Mesenchymal stem cell (in vitro differentiated cells and primary cell): ENCODE results near the gene JMJD8.

Experiments
- DNase-seq: peaks from one replicate; pipeline ENCODE4 v3.0.0-alpha.2; 2013
- H2AFZ ChIP-seq: one replicate; pipeline ENCODE4 v1.6.1; 2013; ENCODE audit warnings: low read depth, mild to moderate bottlenecking, control low read depth, inconsistent platforms, low read length, moderate library complexity
- H2AK5ac ChIP-seq: 2 replicates; pipeline ENCODE4 v1.6.1; 2013; ENCODE audit warnings: low read length, moderate library complexity, mild to moderate bottlenecking, inconsistent platforms; ENCODE audit not compliant: severe bottlenecking
- H2BK120ac ChIP-seq: one replicate; pipeline ENCODE4 v1.6.1; 2013; ENCODE audit warnings: low read depth, mild to moderate bottlenecking, inconsistent platforms, low read length, moderate library complexity
- H2BK12ac ChIP-seq, 2 experiments: one replicate each; pipeline ENCODE4 v1.6.1; 2013; ENCODE audit warnings: inconsistent platforms in 2 of 2, low read length in 2 of 2, mild to moderate bottlenecking in 2 of 2, moderate library complexity in 2 of 2, control low read depth in 1 of 2
- H2BK15ac ChIP-seq: one replicate; pipeline ENCODE4 v1.6.1; 2013; ENCODE audit warnings: mild to moderate bottlenecking, low read depth, inconsistent platforms; ENCODE audit not compliant: poor library complexity, severe bottlenecking
- H2BK5ac ChIP-seq: 2 replicates; pipeline ENCODE4 v1.6.1; 2013; ENCODE audit warnings: low read depth, mild to moderate bottlenecking, low read length, control low read depth, inconsistent platforms; ENCODE audit not compliant: poor library complexity, severe bottlenecking
- H3K14ac ChIP-seq, 2 experiments: one replicate each; pipeline ENCODE4 v1.6.1; 2013; ENCODE audit warnings: inconsistent platforms in 2 of 2, low read length in 2 of 2, control low read depth in 1 of 2, mild to moderate bottlenecking in 1 of 2, moderate library complexity in 1 of 2
- H3K18ac ChIP-seq, 2 experiments: one replicate each; pipeline ENCODE4 v1.6.1; 2013; ENCODE audit warnings: inconsistent platforms in 2 of 2, low read length in 2 of 2, control low read depth in 1 of 2, low read depth in 1 of 2, mild to moderate bottlenecking in 1 of 2
- H3K23ac ChIP-seq, 2 experiments: one replicate each; pipeline ENCODE4 v1.6.1; 2013; ENCODE audit warnings: inconsistent platforms in 2 of 2, low read length in 2 of 2, mild to moderate bottlenecking in 2 of 2, moderate library complexity in 2 of 2, control low read depth in 1 of 2
- H3K27ac ChIP-seq: 2 replicates; pipeline ENCODE4 v1.5.1; 2013; ENCODE audit warnings: mild to moderate bottlenecking, moderate library complexity, low read length, control low read depth, inconsistent platforms; ENCODE audit not compliant: poor library complexity, severe bottlenecking
- H3K27me3 ChIP-seq, 2 experiments: 2 replicates each; pipeline versions ENCODE4 v1.6.1 to v1.7.0; 2013; ENCODE audit warnings: low read length in 2 of 2, mild to moderate bottlenecking in 2 of 2, moderate library complexity in 2 of 2, control low read depth in 1 of 2, inconsistent platforms in 1 of 2; ENCODE audit not compliant: control insufficient read depth in 1 of 2, insufficient read depth in 1 of 2
- H3K36me3 ChIP-seq, 2 experiments: 2 replicates each; pipeline versions ENCODE4 v1.6.1 to v1.7.0; 2013; ENCODE audit warnings: low read length in 2 of 2, control low read depth in 1 of 2, inconsistent platforms in 1 of 2, low read depth in 1 of 2, mild to moderate bottlenecking in 1 of 2; ENCODE audit not compliant: insufficient read depth in 2 of 2, control insufficient read depth in 1 of 2
- H3K4ac ChIP-seq, 2 experiments: one replicate each; pipeline ENCODE4 v1.6.1; 2013; ENCODE audit warnings: inconsistent platforms in 2 of 2, low read length in 2 of 2, mild to moderate bottlenecking in 2 of 2, moderate library complexity in 2 of 2, control low read depth in 1 of 2, low read depth in 1 of 2
- H3K4me1 ChIP-seq: 2 replicates; pipeline ENCODE4 v1.6.1; 2013; ENCODE audit warnings: low read depth, low read length, control low read depth; ENCODE audit not compliant: control insufficient read depth, insufficient read depth
- H3K4me2 ChIP-seq: 2 replicates; pipeline ENCODE4 v1.6.1; 2013; ENCODE audit warnings: low read length, mild to moderate bottlenecking, inconsistent platforms; ENCODE audit not compliant: poor library complexity, severe bottlenecking
- H3K4me3 ChIP-seq, 2 experiments: 2 replicates each; pipeline versions ENCODE4 v1.5.1 to v1.7.0; 2013; ENCODE audit warnings: low read length in 2 of 2, mild to moderate bottlenecking in 2 of 2, control low read depth in 1 of 2, low read depth in 1 of 2; ENCODE audit not compliant: insufficient read depth in 1 of 2
- H3K79me1 ChIP-seq: replicated peaks from 2 replicates; pipeline ENCODE4 v1.6.1; 2013; ENCODE audit warnings: mild to moderate bottlenecking, control low read depth, low read length, inconsistent platforms; ENCODE audit not compliant: poor library complexity, severe bottlenecking
- H3K9ac ChIP-seq: 2 replicates; pipeline ENCODE4 v1.7.0; 2013; ENCODE audit warnings: mild to moderate bottlenecking, low read length, moderate library complexity
- H3K9me3 ChIP-seq: 2 replicates; pipeline ENCODE4 v1.7.0; 2013; ENCODE audit warnings: mild to moderate bottlenecking, low read length; ENCODE audit not compliant: control insufficient read depth
- H4K8ac ChIP-seq: one replicate; pipeline ENCODE4 v1.6.1; 2013; ENCODE audit warnings: inconsistent platforms, mild to moderate bottlenecking, low read length, moderate library complexity
- H4K91ac ChIP-seq: one replicate; pipeline ENCODE4 v1.6.1; 2013; ENCODE audit warnings: mild to moderate bottlenecking, low read length, inconsistent platforms
- WGBS: methylation state at CpG from one replicate; pipeline ENCODE4 v1.1.7; 2013; ENCODE audit warnings: mixed read lengths; 5-methylcytosine and 5-hydroxymethylcytosine counted together

Gene JMJD8

DNA sequence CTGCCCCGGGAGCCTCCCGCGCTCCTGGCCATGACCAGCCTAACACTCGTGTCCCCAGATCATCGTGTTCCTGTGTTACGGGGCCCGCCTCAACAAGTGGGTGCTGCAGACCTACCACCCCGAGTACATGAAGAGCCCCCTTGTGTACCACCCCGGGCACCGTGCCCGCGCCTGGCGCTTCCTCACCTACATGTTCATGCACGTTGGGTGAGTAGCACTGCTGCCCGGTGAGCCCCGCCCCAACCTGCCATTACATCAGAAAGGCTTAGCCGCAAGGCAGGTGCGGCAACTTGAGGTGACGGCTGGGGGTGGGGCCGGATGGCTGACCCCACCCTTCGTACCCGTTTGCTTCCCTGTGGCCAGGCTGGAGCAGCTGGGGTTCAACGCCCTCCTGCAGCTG is 7.2 kb downstream of the JMJD8 start:
- Histone ChIP-seq H3K18ac (no peak overlapping the region), H3K9me3 (no peaks in the 10 kb centered on the region), H2AK5ac (no peak overlapping the region), H2AFZ (no peak overlapping the region), H3K14ac (no peak overlapping the region), H3K23ac (no peak overlapping the region), H3K27me3 (no peaks in the 10 kb centered on the region), H3K4me2 (no peak overlapping the region), H3K4me3 (no peak overlapping the region), H4K91ac (peak overlapping the region; percentile 44), H4K8ac (no peak overlapping the region), H2BK5ac (no peak overlapping the region), H3K4ac (no peak overlapping the region), H3K9ac (no peak overlapping the region), H3K27ac (no peak overlapping the region), H3K79me1 (peaks cover 5% of the 10 kb centered on the region), H2BK12ac (no peak overlapping the region), H3K36me3 (peaks cover 24 to 53% of the 10 kb centered on the region in 2 experiments), H2BK120ac (no peak overlapping the region), H2BK15ac (no peak overlapping the region), H3K4me1 (peaks cover 53% of the 10 kb centered on the region)
- 86% methylated on average over 23 of the region's 23 CpGs for WGBS
- DNase-seq = no peak

DNA sequence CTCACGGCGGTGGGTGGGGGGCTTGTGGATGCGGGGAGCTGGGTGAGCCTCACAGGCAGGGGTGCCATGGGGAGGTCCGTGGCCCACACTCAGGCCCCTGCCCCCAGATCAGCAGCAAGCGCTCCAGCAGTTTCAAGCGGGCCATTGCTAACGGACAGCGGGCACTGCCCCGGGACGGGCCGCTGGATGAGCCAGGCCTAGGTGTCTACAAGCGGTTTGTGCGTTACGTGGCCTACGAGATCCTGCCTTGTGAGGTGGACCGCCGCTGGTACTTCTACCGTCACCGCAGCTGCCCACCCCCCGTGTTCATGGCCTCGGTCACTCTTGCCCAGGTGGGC is 7.6 kb downstream of the JMJD8 start:
- Histone ChIP-seq H2AK5ac (no peak overlapping the region), H3K4ac (no peak overlapping the region), H4K91ac (peak overlapping the region; percentile 44), H3K27ac (no peak overlapping the region), H3K27me3 (no peaks in the 10 kb centered on the region), H2BK120ac (no peak overlapping the region), H2BK5ac (no peak overlapping the region), H3K4me1 (peaks cover 49% of the 10 kb centered on the region), H2BK15ac (no peak overlapping the region), H3K9me3 (no peaks in the 10 kb centered on the region), H3K79me1 (peaks cover 5% of the 10 kb centered on the region), H3K18ac (no peak overlapping the region), H4K8ac (no peak overlapping the region), H3K14ac (no peak overlapping the region), H2AFZ (no peak overlapping the region), H2BK12ac (no peak overlapping the region), H3K9ac (no peak overlapping the region), H3K23ac (no peak overlapping the region), H3K36me3 (peaks cover 23 to 53% of the 10 kb centered on the region in 2 experiments), H3K4me3 (no peak overlapping the region), H3K4me2 (no peak overlapping the region)
- no peak for DNase-seq
- 94% methylated on average over 21 of the region's 21 CpGs for WGBS

DNA sequence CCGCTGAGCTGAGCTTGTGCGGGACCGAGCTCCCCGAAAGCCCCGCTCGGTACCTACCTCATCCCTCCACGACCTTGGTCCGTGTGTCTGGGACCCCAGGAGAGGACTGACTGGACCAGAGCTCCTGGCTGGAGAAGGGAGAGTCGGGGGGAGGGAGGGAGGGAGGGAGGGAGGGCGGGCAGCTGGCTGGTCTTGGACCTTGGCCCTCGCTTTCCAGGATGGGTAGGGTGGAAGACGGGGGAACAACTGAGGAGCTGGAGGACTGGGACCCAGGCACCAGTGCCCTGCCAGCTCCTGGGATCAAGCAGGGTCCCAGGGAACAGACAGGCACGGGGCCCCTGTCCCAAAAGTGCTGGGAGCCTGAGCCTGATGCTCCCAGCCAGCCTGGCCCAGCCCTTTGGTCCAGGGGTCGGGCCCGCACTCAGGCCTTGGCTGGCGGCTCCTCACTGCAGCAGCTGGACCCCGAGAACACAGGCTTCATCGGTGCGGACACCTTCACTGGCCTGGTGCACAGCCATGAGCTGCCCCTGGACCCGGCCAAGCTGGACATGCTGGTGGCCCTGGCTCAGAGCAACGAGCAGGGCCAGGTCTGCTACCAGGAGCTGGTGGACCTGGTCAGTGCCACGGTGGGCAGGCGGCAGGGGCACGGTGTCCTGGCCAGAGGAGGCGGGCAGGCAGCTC is 8.1 kb downstream of the JMJD8 start:
- H3K36me3 ChIP-seq = peaks cover 24 to 53% of the 10 kb centered on the region in 2 experiments
- no peak overlapping the region for H3K23ac ChIP-seq
- peaks cover 9% of the 10 kb centered on the region for H3K79me1 ChIP-seq
- WGBS = 87% methylated on average over 13 of the region's 25 CpGs
- H3K9me3 ChIP-seq = no peaks in the 10 kb centered on the region
- H2BK120ac ChIP-seq = peak overlapping the region; percentile 39
- H3K14ac ChIP-seq = no peak overlapping the region
- no peak overlapping the region for H3K9ac ChIP-seq
- H3K4me3 ChIP-seq = peak overlapping the region; percentile 48 to 75
- no peak overlapping the region for H2AFZ ChIP-seq
- peaks cover 44% of the 10 kb centered on the region for H3K4me1 ChIP-seq
- no peak overlapping the region for H2BK12ac ChIP-seq
- H2BK5ac ChIP-seq = no peak overlapping the region
- H4K91ac ChIP-seq = no peak overlapping the region
- no peak overlapping the region for H3K27ac ChIP-seq
- peak overlapping the region; percentile 89 for H3K4me2 ChIP-seq
- H3K18ac ChIP-seq = no peak overlapping the region
- H2BK15ac ChIP-seq = no peak overlapping the region
- DNase-seq = no peak
- no peak overlapping the region for H4K8ac ChIP-seq
- no peak overlapping the region for H2AK5ac ChIP-seq
- no peaks in the 10 kb centered on the region for H3K27me3 ChIP-seq
- no peak overlapping the region for H3K4ac ChIP-seq

DNA sequence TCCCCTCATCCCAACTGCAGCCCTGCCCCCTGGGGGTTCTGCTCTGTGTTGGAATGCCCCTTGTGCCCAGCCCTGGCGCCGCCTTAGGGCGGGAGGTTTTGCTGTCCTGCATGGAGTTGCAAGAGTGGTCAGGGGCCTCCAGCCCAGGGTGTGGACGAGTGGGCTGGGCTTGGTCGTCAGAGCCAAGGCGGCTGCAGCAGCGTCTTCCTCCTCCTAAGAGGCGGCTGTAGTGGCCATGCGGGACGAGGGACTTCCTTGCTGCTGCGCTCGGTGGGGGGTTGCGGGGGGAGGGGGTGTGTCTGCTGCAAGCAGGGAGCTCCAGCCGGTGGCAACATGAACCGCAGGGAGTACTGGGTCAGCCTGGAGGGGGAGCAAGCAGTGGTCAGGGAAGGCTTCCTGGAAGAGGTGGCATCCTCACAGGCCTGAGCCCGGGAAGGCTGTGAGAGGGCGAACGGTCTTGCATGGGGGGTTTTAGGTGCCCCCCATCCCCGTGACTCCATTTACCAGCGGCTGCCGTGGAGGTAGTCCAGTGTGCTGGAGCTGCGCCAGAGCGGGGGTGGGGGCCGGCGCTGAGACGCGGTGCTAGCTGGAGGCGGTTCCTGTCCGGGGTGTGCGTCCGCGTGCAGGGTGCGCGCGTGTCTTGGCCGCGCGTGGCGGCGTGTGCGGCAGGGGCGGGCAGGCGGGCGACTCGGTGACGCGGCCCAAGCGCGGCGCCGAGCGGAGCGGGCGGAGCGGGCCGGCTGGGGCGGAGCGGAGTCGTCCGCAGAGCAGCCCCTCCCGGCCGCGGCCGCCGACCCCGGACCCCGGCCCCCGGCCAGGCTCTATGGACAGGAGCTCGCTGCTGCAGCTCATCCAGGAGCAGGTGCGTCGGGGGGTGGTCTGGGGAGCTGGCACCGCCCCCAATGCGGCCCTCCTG is 8.9 kb downstream of the JMJD8 start, which contains the start of gene RHBDL1:
TSS of gene RHBDL1 (plus strand) at position 704 of the 916 bp plus-strand sequence. CDS start at position 824, 120 bp downstream.
- Histone ChIP-seq H3K4me1 (peaks cover 44% of the 10 kb centered on the region), H3K4me2 (peak within 1 kb of the TSS; percentile 89), H4K91ac (peak within 1 kb of the TSS; percentile 43), H3K4me3 (peak within 1 kb of the TSS; percentile 48 to 75), H2AK5ac (no peak within 1 kb of the TSS), H3K27ac (no peak within 1 kb of the TSS), H2BK5ac (no peak within 1 kb of the TSS), H2BK15ac (peak within 1 kb of the TSS; percentile 75), H3K79me1 (peaks cover 16% of the 10 kb centered on the region), H2BK120ac (peak within 1 kb of the TSS; percentile 39), H2AFZ (no peak within 1 kb of the TSS), H3K27me3 (no peaks in the 10 kb centered on the region), H3K23ac (no peak within 1 kb of the TSS), H3K36me3 (peaks cover 32 to 60% of the 10 kb centered on the region in 2 experiments), H3K4ac (peak within 1 kb of the TSS in 1 of 2 experiments; percentile 64), H3K18ac (peak within 1 kb of the TSS; percentile 48 to 85), H3K14ac (peak within 1 kb of the TSS in 1 of 2 experiments; percentile 69), H3K9me3 (no peaks in the 10 kb centered on the region), H3K9ac (peak within 1 kb of the TSS; percentile 38), H4K8ac (peak within 1 kb of the TSS; percentile 53), H2BK12ac (no peak within 1 kb of the TSS)
- 8% methylated on average over 39 of the region's 73 CpGs for WGBS
- DNase-seq = peak; percentile 64
